ENCODE measurements around the gene RNU2-63P. TPM values are rescaled to one million over a fixed set of nuclear protein-coding genes. Genes with fewer than 3 reads are reported as not detected.

Gene RNU2-63P
- total RNA-seq = not detected in 2 replicates

GRCh38 chr2:88016086-88016959 lies at the start of gene RNU2-63P:
Gene RNU2-63P, minus strand, starts transcription at chr2:88016547.

GRCh38 chr2:88055371-88056128 lies 39.2 kb upstream of the RNU2-63P start, which contains the start of gene KRCC1:
Gene KRCC1, minus strand, starts transcription at chr2:88055783. Its CDS starts 27,220 bp downstream, at chr2:88028563.

Other genes with a start within 250 kb of the RNU2-63P start
- 1.8 TPM in 1 of 2 replicates, not detected in the other for gene RGPD2, start 190.8 kb downstream of the RNU2-63P start, total RNA-seq
- gene KRCC1, start 39.2 kb upstream of the RNU2-63P start, total RNA-seq = 12.5 and 15.1 TPM in 2 replicates
- not detected in 2 replicates for gene SMYD1, start 51.3 kb upstream of the RNU2-63P start, total RNA-seq
- not detected in 2 replicates for gene FABP1, start 111.5 kb upstream of the RNU2-63P start, total RNA-seq
- gene THNSL2, start 153.8 kb upstream of the RNU2-63P start, total RNA-seq = 6.2 and 6.4 TPM in 2 replicates